H1 (cell line): Measurements from ENCODE around the gene DGKD. TPM values are rescaled to one million over a fixed set of nuclear protein-coding genes. Genes with fewer than 3 reads are reported as not detected.

Experiments
- FOSL1 ChIP-seq: IDR thresholded peaks from 2 replicates; pipeline ENCODE4 v1.6.1; 2011; ENCODE audit warnings: mild to moderate bottlenecking, low read depth, low read length, moderate library complexity; ENCODE audit not compliant: insufficient read depth
- GABPA ChIP-seq: IDR thresholded peaks from 2 replicates; pipeline ENCODE4 v1.6.1; 2011; ENCODE audit warnings: mild to moderate bottlenecking, low read length, moderate library complexity, borderline replicate concordance; ENCODE audit not compliant: insufficient read depth
- NRF1 ChIP-seq: IDR thresholded peaks from 2 replicates; pipeline ENCODE4 v1.6.1; 2011; ENCODE audit warnings: mild to moderate bottlenecking, low read depth, low read length, improper control_type of control experiment
- RAD21 ChIP-seq, 2 experiments: IDR thresholded peaks in 1 of 2; conservative IDR thresholded peaks in 1 of 2; 2 replicates each; pipeline ENCODE4 v1.6.1; 2011; ENCODE audit warnings: low read depth in 2 of 2, low read length in 2 of 2, improper control_type of control experiment in 1 of 2, inconsistent platforms in 1 of 2, mild to moderate bottlenecking in 1 of 2, moderate library complexity in 1 of 2
- RFX5 ChIP-seq: IDR thresholded peaks from 2 replicates; pipeline ENCODE4 v1.6.1; 2011; ENCODE audit warnings: low read depth, low read length, improper control_type of control experiment, borderline replicate concordance
- SP4 ChIP-seq: IDR thresholded peaks from 2 replicates; pipeline ENCODE4 v1.6.1; 2012; ENCODE audit warnings: low read length, inconsistent platforms
- polyA plus RNA-seq, 7 experiments: library from polyadenylated mRNA; depleted of rRNA in 3 of 7; stranded (reverse) in 5 of 7; unstranded in 2 of 7; fragments of >200 nt in 5 of 7; fragments of 200-250 nt in 2 of 7; gene quantifications; 1 replicate in 5 of 7; 2 replicates in 1 of 7; 4 replicates in 1 of 7; pipeline versions ENCODE4 v1.2.1 to v1.2.3, GENCODE V29; 2011 to 2013; ENCODE audit warnings: missing spikeins in 2 of 7, mixed read lengths in 2 of 7
- total RNA-seq: library from RNA; stranded (reverse); fragmentation: NEBNext Ultra II Directional; extraction: Animal tissue kit (Norgen Biotek cat#: 25700); gene quantifications from 2 replicates; pipeline ENCODE4 v1.2.1, GENCODE V29; 2021

Gene DGKD
- total and polyA plus RNA-seq, 2 of the 8 experiments (the other 6 are each of a cell fraction or from before 2014, with no cell fraction given), result 7.7 to 30.9 TPM

DNA sequence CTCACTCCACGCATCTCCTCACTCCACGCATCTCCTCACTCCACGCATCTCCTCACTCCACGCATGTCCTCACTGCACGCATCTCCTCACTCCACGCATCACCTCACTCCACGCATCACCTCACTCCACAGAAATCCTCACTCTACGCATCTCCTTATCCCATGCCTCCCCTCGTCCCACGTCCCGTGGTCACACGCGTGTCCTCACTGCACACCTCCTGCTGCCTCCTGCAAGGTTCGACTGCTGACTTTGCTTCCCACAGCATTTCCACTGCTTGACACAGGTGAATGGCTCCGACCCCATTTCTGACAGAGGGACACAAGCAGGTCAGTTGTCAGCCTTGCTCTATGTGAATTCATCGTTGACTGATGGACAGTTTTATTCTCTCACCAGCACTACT, 109.3 kb downstream of the DGKD start (continued):
- TF ChIP-seq FOSL1 (no peak), RAD21 (IDR thresholded peaks at IDR 0.05 in 1 of 2, conservative IDR thresholded peaks at IDR 0.05 in 1 of 2; ENCODE audit: low read depth in 2 of 2, low read length in 2 of 2) (no peak), RFX5 (no peak), NRF1 (no peak), GABPA (no peak), SP4 (no peak)
